HG02970 (cell line): Measurements from ENCODE around the gene DNAJC1.

ENCODE experiments used
- ATAC-seq: cut with Tn5 transposase; IDR thresholded peaks from one replicate; pipeline ENCODE4 v1.9.1; 2021; ENCODE audit warnings: mild to moderate bottlenecking, moderate library complexity, moderate number of reproducible peaks; ENCODE audit not compliant: unreplicated experiment, low FRiP score

Gene DNAJC1

GRCh38 chr10:21964983-21965665 is 38.4 kb downstream of the DNAJC1 start:
- ATAC-seq, result no peak

- ATAC-seq, result no peak
Measured at GRCh38 chr10:21962358-21962757, 41.2 kb downstream of the DNAJC1 start.

- ATAC-seq, result no peak
Measured at GRCh38 chr10:21961847-21962246, 41.7 kb downstream of the DNAJC1 start.

GRCh38 chr10:21959998-21960397 is 43.5 kb downstream of the DNAJC1 start:
- ATAC-seq, result no peak

- ATAC-seq, result no peak
Measured at GRCh38 chr10:21954690-21955089, 48.8 kb downstream of the DNAJC1 start.

GRCh38 chr10:21954132-21954531 is 49.4 kb downstream of the DNAJC1 start:
- no peak for ATAC-seq

- no peak for ATAC-seq
Measured at GRCh38 chr10:21953585-21954057, 49.9 kb downstream of the DNAJC1 start.

GRCh38 chr10:21950566-21950965 is 53.0 kb downstream of the DNAJC1 start:
- no peak for ATAC-seq

GRCh38 chr10:21946946-21947345 is 56.6 kb downstream of the DNAJC1 start:
- ATAC-seq, result no peak

- ATAC-seq, result no peak
Measured at GRCh38 chr10:21944727-21945386, 58.7 kb downstream of the DNAJC1 start.

- no peak for ATAC-seq
Measured at GRCh38 chr10:21943633-21944265, 59.8 kb downstream of the DNAJC1 start.

GRCh38 chr10:21935439-21936023 is 68.0 kb downstream of the DNAJC1 start:
- no peak for ATAC-seq

GRCh38 chr10:21934307-21934706 is 69.2 kb downstream of the DNAJC1 start:
- no peak for ATAC-seq

- ATAC-seq, result no peak
Measured at GRCh38 chr10:21929070-21929469, 74.5 kb downstream of the DNAJC1 start.

- ATAC-seq, result no peak
Measured at GRCh38 chr10:21927631-21928353, 75.7 kb downstream of the DNAJC1 start.

GRCh38 chr10:21926949-21927348 is 76.6 kb downstream of the DNAJC1 start:
- no peak for ATAC-seq

- ATAC-seq, result no peak
Measured at GRCh38 chr10:21926358-21926925, 77.1 kb downstream of the DNAJC1 start.

GRCh38 chr10:21925851-21926250 is 77.7 kb downstream of the DNAJC1 start:
- no peak for ATAC-seq

- no peak for ATAC-seq
Measured at GRCh38 chr10:21924511-21924910, 79.0 kb downstream of the DNAJC1 start.

- no peak for ATAC-seq
Measured at GRCh38 chr10:21920633-21921032, 82.9 kb downstream of the DNAJC1 start.
